Natural killer cell treated with Interleukin-12 subunit alpha and Interleukin-12 subunit beta and Interleukin-15 and Interleukin-18, amount 100 ng/mL, for 72 hours (primary cell): ENCODE data around the gene FCHSD2. TPM values are rescaled to one million over a fixed set of nuclear protein-coding genes. Genes with fewer than 3 reads are reported as not detected.
A peak's percentile ranks its signal among the peaks of the same experiment; 100 is the strongest.

Experiments
- ATAC-seq, 2 donors: fragments of 150-1000 bp; cut with Tn5 transposase in 1 of 2; sonication (Bioruptor Pico), chemical (Tn5 transposase) in 1 of 2; 2 replicates each; pipeline ENCODE4 v1.10.0; 2021
- DNase-seq: peaks from one replicate; pipeline ENCODE4 v3.0.0; 2022; ENCODE audit warnings: low spot score
- H3K27ac Mint-ChIP-seq, 2 donors: 1 replicate in 1 of 2; 2 replicates in 1 of 2; pipeline ENCODE4 v1.8.0; 2022; ENCODE audit warnings: mixed read lengths in 2 of 2, mild to moderate bottlenecking in 1 of 2, moderate library complexity in 1 of 2
- H3K27me3 Mint-ChIP-seq, 2 donors: 1 replicate in 1 of 2; 2 replicates in 1 of 2; pipeline ENCODE4 v1.8.0; 2022; ENCODE audit warnings: mixed read lengths in 2 of 2
- H3K36me3 Mint-ChIP-seq: one replicate; pipeline ENCODE4 v1.8.0; 2022; ENCODE audit warnings: mixed read lengths
- H3K4me1 Mint-ChIP-seq, 2 donors: 1 replicate in 1 of 2; 2 replicates in 1 of 2; pipeline ENCODE4 v1.8.0; 2022; ENCODE audit warnings: low read depth in 2 of 2, mixed read lengths in 2 of 2, mild to moderate bottlenecking in 1 of 2
- H3K4me3 Mint-ChIP-seq: one replicate; pipeline ENCODE4 v1.8.0; 2022; ENCODE audit warnings: mixed read lengths
- H3K9me3 Mint-ChIP-seq: 2 replicates; pipeline ENCODE4 v1.8.0; 2022; ENCODE audit warnings: mixed read lengths
- total RNA-seq, 2 donors: library from RNA; stranded (reverse); gene quantifications; one replicate each; pipeline ENCODE4 v1.2.3, GENCODE V29; 2022

Gene FCHSD2
- total RNA-seq, 2 donors from 2014 or later, result 58.8 to 77.3 TPM

GRCh38 chr11:73114110-73114834 lies 27.8 kb downstream of the FCHSD2 start:
- Mint-ChIP-seq H3K4me1 (peaks cover 12 to 16% of the 10 kb centered on the region in 2 donors), H3K27ac (peak overlapping the region in 1 of 2 donors; percentile 63), H3K27me3 (no peaks in the 10 kb centered on the region), H3K36me3 (peaks cover 30% of the 10 kb centered on the region), H3K9me3 (peaks cover 3% of the 10 kb centered on the region), H3K4me3 (no peak overlapping the region)
- DNase-seq (no peak), ATAC-seq (no peak)

GRCh38 chr11:73113426-73113825 lies 28.7 kb downstream of the FCHSD2 start:
- H3K4me3 Mint-ChIP-seq, result no peak overlapping the region
- H3K36me3 Mint-ChIP-seq, result peaks cover 30% of the 10 kb centered on the region
- ATAC-seq (no peak), DNase-seq (no peak)
- H3K27ac Mint-ChIP-seq, result no peak overlapping the region
- H3K27me3 Mint-ChIP-seq, result no peaks in the 10 kb centered on the region
- H3K4me1 Mint-ChIP-seq, result peaks cover 10 to 16% of the 10 kb centered on the region in 2 donors
- peaks cover 3% of the 10 kb centered on the region for H3K9me3 Mint-ChIP-seq

GRCh38 chr11:73107597-73107996 lies 34.5 kb downstream of the FCHSD2 start:
- no peak overlapping the region for H3K27ac Mint-ChIP-seq
- no peak overlapping the region for H3K4me3 Mint-ChIP-seq
- H3K27me3 Mint-ChIP-seq, result no peaks in the 10 kb centered on the region
- H3K9me3 Mint-ChIP-seq, result peaks cover 3% of the 10 kb centered on the region
- DNase-seq, result no peak
- H3K4me1 Mint-ChIP-seq, result peaks cover 0 to 8% of the 10 kb centered on the region in 2 donors
- ATAC-seq, result no peak
- H3K36me3 Mint-ChIP-seq, result peaks cover 26% of the 10 kb centered on the region

GRCh38 chr11:73106347-73106746 lies 35.8 kb downstream of the FCHSD2 start:
- H3K27ac Mint-ChIP-seq, result no peak overlapping the region
- H3K36me3 Mint-ChIP-seq, result peaks cover 15% of the 10 kb centered on the region
- H3K4me3 Mint-ChIP-seq, result no peak overlapping the region
- H3K27me3 Mint-ChIP-seq, result no peaks in the 10 kb centered on the region
- peaks cover 0 to 7% of the 10 kb centered on the region in 2 donors for H3K4me1 Mint-ChIP-seq
- H3K9me3 Mint-ChIP-seq, result peaks cover 3% of the 10 kb centered on the region
- no peak for DNase-seq
- no peak for ATAC-seq

GRCh38 chr11:73100578-73100977 lies 41.5 kb downstream of the FCHSD2 start:
- ATAC-seq (no peak), DNase-seq (no peak)
- H3K9me3 Mint-ChIP-seq, result no peaks in the 10 kb centered on the region
- no peaks in the 10 kb centered on the region for H3K27me3 Mint-ChIP-seq
- H3K36me3 Mint-ChIP-seq, result peaks cover 3% of the 10 kb centered on the region
- peaks cover 16 to 20% of the 10 kb centered on the region in 2 donors for H3K4me1 Mint-ChIP-seq
- no peak overlapping the region for H3K27ac Mint-ChIP-seq
- H3K4me3 Mint-ChIP-seq, result no peak overlapping the region

- Mint-ChIP-seq H3K9me3 (no peaks in the 10 kb centered on the region), H3K4me1 (peaks cover 20 to 24% of the 10 kb centered on the region in 2 donors), H3K27me3 (no peaks in the 10 kb centered on the region), H3K4me3 (no peak overlapping the region), H3K27ac (peak overlapping the region in 1 of 2 donors; percentile 7), H3K36me3 (peaks cover 7% of the 10 kb centered on the region)
- ATAC-seq, result no peak
- no peak for DNase-seq
Observed at GRCh38 chr11:73099512-73100266, 42.4 kb downstream of the FCHSD2 start.

GRCh38 chr11:73095613-73096012 lies 46.5 kb downstream of the FCHSD2 start:
- peak overlapping the region in 1 of 2 donors; percentile 33 for H3K27ac Mint-ChIP-seq
- no peaks in the 10 kb centered on the region for H3K9me3 Mint-ChIP-seq
- H3K27me3 Mint-ChIP-seq, result no peaks in the 10 kb centered on the region
- DNase-seq (no peak), ATAC-seq (no peak)
- H3K4me1 Mint-ChIP-seq, result peaks cover 16 to 19% of the 10 kb centered on the region in 2 donors
- H3K36me3 Mint-ChIP-seq, result peaks cover 7% of the 10 kb centered on the region
- no peak overlapping the region for H3K4me3 Mint-ChIP-seq

- Mint-ChIP-seq H3K9me3 (no peaks in the 10 kb centered on the region), H3K36me3 (peaks cover 7% of the 10 kb centered on the region), H3K27ac (no peak overlapping the region), H3K4me3 (no peak overlapping the region), H3K27me3 (no peaks in the 10 kb centered on the region), H3K4me1 (peaks cover 15 to 20% of the 10 kb centered on the region in 2 donors)
- DNase-seq (no peak), ATAC-seq (no peak)
Observed at GRCh38 chr11:73091521-73092305, 50.4 kb downstream of the FCHSD2 start.

GRCh38 chr11:73087730-73088129 lies 54.4 kb downstream of the FCHSD2 start:
- H3K27me3 Mint-ChIP-seq, result no peaks in the 10 kb centered on the region
- DNase-seq (no peak), ATAC-seq (no peak)
- H3K9me3 Mint-ChIP-seq, result no peaks in the 10 kb centered on the region
- no peak overlapping the region for H3K4me3 Mint-ChIP-seq
- peaks cover 5% of the 10 kb centered on the region for H3K36me3 Mint-ChIP-seq
- H3K27ac Mint-ChIP-seq, result peak overlapping the region; percentile 49 to 50
- peaks cover 22 to 27% of the 10 kb centered on the region in 2 donors for H3K4me1 Mint-ChIP-seq

- DNase-seq (no peak), ATAC-seq (no peak)
- Mint-ChIP-seq H3K36me3 (peaks cover 5% of the 10 kb centered on the region), H3K4me3 (no peak overlapping the region), H3K9me3 (no peaks in the 10 kb centered on the region), H3K4me1 (peaks cover 22 to 27% of the 10 kb centered on the region in 2 donors), H3K27ac (peak overlapping the region in 1 of 2 donors; percentile 28), H3K27me3 (no peaks in the 10 kb centered on the region)
Observed at GRCh38 chr11:73085189-73085875, 56.8 kb downstream of the FCHSD2 start.

- Mint-ChIP-seq H3K4me1 (peaks cover 22 to 27% of the 10 kb centered on the region in 2 donors), H3K27me3 (no peaks in the 10 kb centered on the region), H3K4me3 (no peak overlapping the region), H3K27ac (peak overlapping the region in 1 of 2 donors; percentile 80), H3K9me3 (no peaks in the 10 kb centered on the region), H3K36me3 (peaks cover 10% of the 10 kb centered on the region)
- no peak for ATAC-seq
- no peak for DNase-seq
Observed at GRCh38 chr11:73078631-73079030, 63.5 kb downstream of the FCHSD2 start.

GRCh38 chr11:73077454-73077853 lies 64.7 kb downstream of the FCHSD2 start:
- DNase-seq (no peak), ATAC-seq (no peak)
- Mint-ChIP-seq H3K27me3 (no peaks in the 10 kb centered on the region), H3K4me3 (no peak overlapping the region), H3K4me1 (peaks cover 33 to 39% of the 10 kb centered on the region in 2 donors), H3K27ac (peak overlapping the region in 1 of 2 donors; percentile 51), H3K36me3 (peaks cover 10% of the 10 kb centered on the region), H3K9me3 (no peaks in the 10 kb centered on the region)

GRCh38 chr11:73074319-73074718 lies 67.8 kb downstream of the FCHSD2 start:
- DNase-seq (no peak), ATAC-seq (no peak)
- Mint-ChIP-seq H3K27ac (peak overlapping the region in 1 of 2 donors; percentile 66), H3K4me1 (peaks cover 45 to 47% of the 10 kb centered on the region in 2 donors), H3K4me3 (no peak overlapping the region), H3K27me3 (no peaks in the 10 kb centered on the region), H3K9me3 (no peaks in the 10 kb centered on the region), H3K36me3 (peaks cover 10% of the 10 kb centered on the region)
